22Rv1 (cell line): ENCODE results near the gene LRRC36.

Experiments
- CTCF ChIP-seq: fragments of 450-650 bp; IDR thresholded peaks from 2 replicates; pipeline ENCODE4 v1.5.1; 2017; ENCODE audit warnings: mild to moderate bottlenecking
- ZFX ChIP-seq: fragments of 450-650 bp; IDR thresholded peaks from 2 replicates; pipeline ENCODE4 v1.6.1; 2017; ENCODE audit warnings: antibody characterized with exemption, borderline replicate concordance

- no peak for TF ChIP-seq CTCF
- no peak for TF ChIP-seq ZFX
Measured at GRCh38 chr16:67277294-67277998, 49.2 kb upstream of the LRRC36 start.
